K562 (cell line): Measurements from ENCODE around the gene BCL6B. TPM values are rescaled to one million over a fixed set of nuclear protein-coding genes. Genes with fewer than 3 reads are reported as not detected.

ENCODE experiments used
- BCOR ChIP-seq: fragments of 450-650 bp; IDR thresholded peaks from 2 replicates; pipeline ENCODE4 v1.6.1; 2016
- BDP1 ChIP-seq: IDR thresholded peaks from 3 replicates; pipeline ENCODE4 v1.6.1; 2011; ENCODE audit not compliant: insufficient read length, insufficient read depth
- CBFA2T3 ChIP-seq: fragments of 450-650 bp; IDR thresholded peaks from 2 replicates; pipeline ENCODE4 v1.6.1; 2017
- FOXJ2 ChIP-seq: fragments of 200-800 bp; sonication (Bioruptor generic); IDR thresholded peaks from 2 replicates; pipeline ENCODE4 v1.6.1; 2016; ENCODE audit warnings: missing genetic modification characterization, missing compliant biosample characterization
- HDAC2 ChIP-seq: fragments of 450-650 bp; IDR thresholded peaks from 2 replicates; pipeline ENCODE4 v1.6.1; 2016; ENCODE audit warnings: mild to moderate bottlenecking
- NFIC ChIP-seq: fragments of 450-650 bp; IDR thresholded peaks from 2 replicates; pipeline ENCODE4 v1.6.1; 2017; ENCODE audit warnings: mild to moderate bottlenecking, inconsistent platforms
- TCF3 ChIP-seq: sonication (generic); formaldehyde crosslinking; IDR thresholded peaks from 2 replicates; pipeline ENCODE4 v1.4.0; 2020; ENCODE audit warnings: mild to moderate bottlenecking, missing genetic modification reagents
- TEAD4 ChIP-seq, 2 experiments: sonication (generic) in 1 of 2; formaldehyde crosslinking in 1 of 2; IDR thresholded peaks; 2 replicates each; pipeline versions ENCODE4 v1.6.1 to v1.8.0; 2012 to 2022; ENCODE audit warnings: borderline replicate concordance in 1 of 2, inconsistent platforms in 1 of 2, low read length in 1 of 2, mild to moderate bottlenecking in 1 of 2, missing genetic modification reagents in 1 of 2
- ZEB2 ChIP-seq: fragments of 450-650 bp; IDR thresholded peaks from 2 replicates; pipeline ENCODE4 v1.6.1; 2016
- ZNF384 ChIP-seq: IDR thresholded peaks from 2 replicates; pipeline ENCODE4 v1.6.1; 2012; ENCODE audit warnings: low read depth, low read length, improper control_type of control experiment
- polyA plus RNA-seq, 8 experiments: library from polyadenylated mRNA; depleted of rRNA in 4 of 8; stranded (reverse) in 5 of 8; unstranded in 3 of 8; fragments of >200 nt; fragmentation: Nextera tagmentation in 2 of 8; fragmentation: Illumina TruSeq in 1 of 8; extraction: Ambion mirVana in 2 of 8; extraction: Trizol in 1 of 8; gene quantifications; 2 replicates each; pipeline versions ENCODE4 v1.2.1 to v1.2.3, GENCODE V29; 2011 to 2014; ENCODE audit warnings: inconsistent platforms in 1 of 8, missing spikeins in 1 of 8
- total RNA-seq, 7 experiments: library from RNA; depleted of rRNA in 6 of 7; stranded (reverse); fragments of >200 nt in 6 of 7; fragmentation: Illumina TruSeq in 2 of 7; extraction: Trizol in 2 of 7; gene quantifications; 2 replicates each; pipeline versions ENCODE4 v1.2.1 to v1.2.3, GENCODE V29; 2011 to 2021; ENCODE audit warnings: low replicate concordance in 1 of 7
- TF ChIP-seq, protein P1 (sequence below): fragments of 450-650 bp; IDR thresholded peaks from 2 replicates; pipeline ENCODE4 v1.6.1; 2016; ENCODE audit warnings: low read depth
- TF ChIP-seq, protein P2 (sequence below), 2 experiments: fragments of 450-650 bp in 1 of 2; sonication (generic) in 1 of 2; formaldehyde crosslinking in 1 of 2; IDR thresholded peaks in 1 of 2; conservative IDR thresholded peaks in 1 of 2; 2 replicates each; pipeline versions ENCODE4 v1.6.1 to v1.8.1; 2016 to 2023; ENCODE audit warnings: mild to moderate bottlenecking in 2 of 2, moderate library complexity in 2 of 2, inconsistent platforms in 1 of 2, missing genetic modification reagents in 1 of 2
- TF ChIP-seq, protein P3 (sequence below), 2 experiments: IDR thresholded peaks; 2 replicates each; pipeline ENCODE4 v1.6.1; 2012; ENCODE audit warnings: improper control_type of control experiment in 2 of 2, low read depth in 2 of 2, low read length in 2 of 2, borderline replicate concordance in 1 of 2
- TF ChIP-seq, protein P4 (sequence below): fragments of 450-650 bp; IDR thresholded peaks from 2 replicates; pipeline ENCODE4 v1.6.1; 2018; ENCODE audit warnings: mild to moderate bottlenecking, low read depth; ENCODE audit not compliant: partially characterized antibody

The BCL6B gene
- total and polyA plus RNA-seq, 9 of the 15 experiments (the other 6 are each of a cell fraction or from before 2014, with no cell fraction given): 0.89 to 5.0 (median 3.6) TPM

DNA sequence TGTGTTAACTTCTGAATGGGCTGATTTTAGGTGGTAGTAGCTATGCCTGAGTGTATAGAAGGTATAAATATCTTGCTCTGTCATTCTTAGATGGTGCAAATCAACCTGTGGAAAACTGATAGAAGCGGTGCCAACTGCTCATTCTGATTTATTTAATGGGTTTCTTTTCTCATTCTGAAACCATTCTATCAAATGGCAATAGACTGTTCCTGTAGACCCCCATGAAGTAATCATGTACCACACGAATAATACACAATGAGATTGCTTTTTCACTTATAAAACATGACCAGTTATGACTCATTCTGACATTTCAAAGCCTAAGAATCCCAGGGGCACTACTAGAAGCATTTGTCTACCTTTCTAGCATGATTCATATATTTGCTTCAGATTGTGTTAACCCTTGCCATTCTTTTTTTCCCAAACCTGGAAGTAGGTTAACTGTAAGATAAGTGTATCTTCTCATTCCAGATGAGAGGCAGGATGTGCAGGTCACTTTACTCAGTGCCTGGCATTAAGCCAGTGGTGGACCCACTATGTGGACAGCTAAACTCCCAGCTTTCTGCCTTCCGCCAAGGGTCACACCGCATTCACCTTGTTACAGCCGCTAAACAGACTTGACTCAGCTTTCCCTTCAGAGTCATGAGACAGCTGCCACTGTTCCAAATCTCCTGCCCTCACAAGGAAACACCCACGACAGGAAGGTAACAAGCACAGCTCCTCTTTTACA, 37.5 kb downstream of the BCL6B start (continued):
- TF ChIP-seq, protein P1, sequence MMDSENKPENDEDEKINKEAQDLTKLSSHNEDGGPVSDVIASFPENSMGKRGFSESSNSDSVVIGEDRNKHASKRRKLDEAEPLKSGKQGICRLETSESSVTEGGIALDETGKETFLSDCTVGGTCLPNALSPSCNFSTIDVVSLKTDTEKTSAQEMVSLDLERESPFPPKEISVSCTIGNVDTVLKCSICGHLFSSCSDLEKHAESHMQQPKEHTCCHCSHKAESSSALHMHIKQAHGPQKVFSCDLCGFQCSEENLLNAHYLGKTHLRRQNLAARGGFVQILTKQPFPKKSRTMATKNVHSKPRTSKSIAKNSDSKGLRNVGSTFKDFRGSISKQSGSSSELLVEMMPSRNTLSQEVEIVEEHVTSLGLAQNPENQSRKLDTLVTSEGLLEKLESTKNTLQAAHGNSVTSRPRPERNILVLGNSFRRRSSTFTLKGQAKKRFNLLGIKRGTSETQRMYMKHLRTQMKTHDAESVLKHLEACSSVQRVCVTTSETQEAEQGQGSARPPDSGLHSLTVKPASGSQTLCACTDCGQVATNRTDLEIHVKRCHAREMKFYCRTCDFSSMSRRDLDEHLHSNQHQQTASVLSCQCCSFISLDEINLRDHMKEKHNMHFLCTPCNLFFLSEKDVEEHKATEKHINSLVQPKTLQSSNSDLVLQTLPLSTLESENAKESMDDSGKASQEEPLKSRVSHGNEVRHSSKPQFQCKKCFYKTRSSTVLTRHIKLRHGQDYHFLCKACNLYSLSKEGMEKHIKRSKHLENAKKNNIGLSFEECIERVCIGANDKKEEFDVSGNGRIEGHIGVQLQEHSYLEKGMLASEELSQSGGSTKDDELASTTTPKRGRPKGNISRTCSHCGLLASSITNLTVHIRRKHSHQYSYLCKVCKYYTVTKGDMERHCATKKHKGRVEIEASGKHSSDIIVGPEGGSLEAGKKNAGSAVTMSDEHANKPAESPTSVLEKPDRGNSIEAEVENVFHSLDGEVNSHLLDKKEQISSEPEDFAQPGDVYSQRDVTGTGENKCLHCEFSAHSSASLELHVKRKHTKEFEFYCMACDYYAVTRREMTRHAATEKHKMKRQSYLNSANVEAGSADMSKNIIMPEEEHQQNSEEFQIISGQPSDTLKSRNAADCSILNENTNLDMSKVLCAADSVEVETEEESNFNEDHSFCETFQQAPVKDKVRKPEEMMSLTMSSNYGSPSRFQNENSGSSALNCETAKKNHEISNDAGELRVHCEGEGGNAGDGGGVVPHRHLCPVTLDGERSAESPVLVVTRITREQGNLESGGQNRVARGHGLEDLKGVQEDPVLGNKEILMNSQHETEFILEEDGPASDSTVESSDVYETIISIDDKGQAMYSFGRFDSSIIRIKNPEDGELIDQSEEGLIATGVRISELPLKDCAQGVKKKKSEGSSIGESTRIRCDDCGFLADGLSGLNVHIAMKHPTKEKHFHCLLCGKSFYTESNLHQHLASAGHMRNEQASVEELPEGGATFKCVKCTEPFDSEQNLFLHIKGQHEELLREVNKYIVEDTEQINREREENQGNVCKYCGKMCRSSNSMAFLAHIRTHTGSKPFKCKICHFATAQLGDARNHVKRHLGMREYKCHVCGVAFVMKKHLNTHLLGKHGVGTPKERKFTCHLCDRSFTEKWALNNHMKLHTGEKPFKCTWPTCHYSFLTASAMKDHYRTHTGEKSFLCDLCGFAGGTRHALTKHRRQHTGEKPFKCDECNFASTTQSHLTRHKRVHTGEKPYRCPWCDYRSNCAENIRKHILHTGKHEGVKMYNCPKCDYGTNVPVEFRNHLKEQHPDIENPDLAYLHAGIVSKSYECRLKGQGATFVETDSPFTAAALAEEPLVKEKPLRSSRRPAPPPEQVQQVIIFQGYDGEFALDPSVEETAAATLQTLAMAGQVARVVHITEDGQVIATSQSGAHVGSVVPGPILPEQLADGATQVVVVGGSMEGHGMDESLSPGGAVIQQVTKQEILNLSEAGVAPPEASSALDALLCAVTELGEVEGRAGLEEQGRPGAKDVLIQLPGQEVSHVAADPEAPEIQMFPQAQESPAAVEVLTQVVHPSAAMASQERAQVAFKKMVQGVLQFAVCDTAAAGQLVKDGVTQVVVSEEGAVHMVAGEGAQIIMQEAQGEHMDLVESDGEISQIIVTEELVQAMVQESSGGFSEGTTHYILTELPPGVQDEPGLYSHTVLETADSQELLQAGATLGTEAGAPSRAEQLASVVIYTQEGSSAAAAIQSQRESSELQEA: no peak
- TF ChIP-seq, protein P2, sequence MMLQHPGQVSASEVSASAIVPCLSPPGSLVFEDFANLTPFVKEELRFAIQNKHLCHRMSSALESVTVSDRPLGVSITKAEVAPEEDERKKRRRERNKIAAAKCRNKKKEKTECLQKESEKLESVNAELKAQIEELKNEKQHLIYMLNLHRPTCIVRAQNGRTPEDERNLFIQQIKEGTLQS (IDR thresholded peaks at IDR 0.05): peak; percentile 80
- TF ChIP-seq, protein P2 (CRISPR knock-in tag; conservative IDR thresholded peaks at IDR 0.05): no peak
- TF ChIP-seq BCOR (no peak), ZEB2 (0 out of 2 replicates have a peak, but pooled peaks have one; percentile 58), TCF3 (CRISPR knock-in tag) (peak; percentile 72), ZNF384 (peak; percentile 81), FOXJ2 (tag) (no peak), BDP1 (no peak), TEAD4 (IDR thresholded peaks at IDR 0.05; ENCODE audit: low read length) (peak; percentile 67), TEAD4 (CRISPR knock-in tag; IDR thresholded peaks at IDR 0.05; ENCODE audit: borderline replicate concordance) (no peak), HDAC2 (0 out of 2 replicates have a peak, but pooled peaks have one; percentile 20), CBFA2T3 (peak; percentile 90), NFIC (peak; percentile 93)
- TF ChIP-seq, protein P3, sequence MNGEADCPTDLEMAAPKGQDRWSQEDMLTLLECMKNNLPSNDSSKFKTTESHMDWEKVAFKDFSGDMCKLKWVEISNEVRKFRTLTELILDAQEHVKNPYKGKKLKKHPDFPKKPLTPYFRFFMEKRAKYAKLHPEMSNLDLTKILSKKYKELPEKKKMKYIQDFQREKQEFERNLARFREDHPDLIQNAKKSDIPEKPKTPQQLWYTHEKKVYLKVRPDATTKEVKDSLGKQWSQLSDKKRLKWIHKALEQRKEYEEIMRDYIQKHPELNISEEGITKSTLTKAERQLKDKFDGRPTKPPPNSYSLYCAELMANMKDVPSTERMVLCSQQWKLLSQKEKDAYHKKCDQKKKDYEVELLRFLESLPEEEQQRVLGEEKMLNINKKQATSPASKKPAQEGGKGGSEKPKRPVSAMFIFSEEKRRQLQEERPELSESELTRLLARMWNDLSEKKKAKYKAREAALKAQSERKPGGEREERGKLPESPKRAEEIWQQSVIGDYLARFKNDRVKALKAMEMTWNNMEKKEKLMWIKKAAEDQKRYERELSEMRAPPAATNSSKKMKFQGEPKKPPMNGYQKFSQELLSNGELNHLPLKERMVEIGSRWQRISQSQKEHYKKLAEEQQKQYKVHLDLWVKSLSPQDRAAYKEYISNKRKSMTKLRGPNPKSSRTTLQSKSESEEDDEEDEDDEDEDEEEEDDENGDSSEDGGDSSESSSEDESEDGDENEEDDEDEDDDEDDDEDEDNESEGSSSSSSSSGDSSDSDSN (IDR thresholded peaks at IDR 0.05; ENCODE audit: borderline replicate concordance in 1 of 2, low read depth in 2 of 2, low read length in 2 of 2): no peak
- TF ChIP-seq, protein P4, sequence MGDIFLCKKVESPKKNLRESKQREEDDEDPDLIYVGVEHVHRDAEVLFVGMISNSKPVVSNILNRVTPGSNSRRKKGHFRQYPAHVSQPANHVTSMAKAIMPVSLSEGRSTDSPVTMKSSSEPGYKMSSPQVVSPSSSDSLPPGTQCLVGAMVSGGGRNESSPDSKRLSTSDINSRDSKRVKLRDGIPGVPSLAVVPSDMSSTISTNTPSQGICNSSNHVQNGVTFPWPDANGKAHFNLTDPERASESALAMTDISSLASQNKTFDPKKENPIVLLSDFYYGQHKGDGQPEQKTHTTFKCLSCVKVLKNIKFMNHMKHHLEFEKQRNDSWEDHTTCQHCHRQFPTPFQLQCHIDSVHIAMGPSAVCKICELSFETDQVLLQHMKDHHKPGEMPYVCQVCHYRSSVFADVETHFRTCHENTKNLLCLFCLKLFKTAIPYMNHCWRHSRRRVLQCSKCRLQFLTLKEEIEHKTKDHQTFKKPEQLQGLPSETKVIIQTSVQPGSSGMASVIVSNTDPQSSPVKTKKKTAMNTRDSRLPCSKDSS: no peak
